ENCODE results near the gene MRPS25.

GRCh38 chr3:15094187-15094875, 29.2 kb upstream of the MRPS25 start:
- TF ChIP-seq CREB5 (CRISPR knock-in tag; IDR thresholded peaks at IDR 0.05; ENCODE audit: low read depth): no peak
- no peak for TF ChIP-seq RARB (CRISPR knock-in tag; IDR thresholded peaks at IDR 0.05)
- TF ChIP-seq POU6F1 (CRISPR knock-in tag; IDR thresholded peaks at IDR 0.05; ENCODE audit: borderline replicate concordance, low read depth): no peak
- TF ChIP-seq ZFP30 (CRISPR knock-in tag; IDR thresholded peaks at IDR 0.05): no peak
- TF ChIP-seq ESRRG (CRISPR knock-in tag; IDR thresholded peaks at IDR 0.05): no peak
- no peak for TF ChIP-seq CSDC2 (CRISPR knock-in tag; IDR thresholded peaks at IDR 0.05)
- no peak for TF ChIP-seq TCF4 (CRISPR knock-in tag; IDR thresholded peaks at IDR 0.05; ENCODE audit: borderline replicate concordance)
- no peak for TF ChIP-seq ARNTL (CRISPR knock-in tag; IDR thresholded peaks at IDR 0.05; ENCODE audit: borderline replicate concordance, low read depth)
- no peak for TF ChIP-seq ZNF8 (CRISPR knock-in tag; IDR thresholded peaks at IDR 0.05)
- TF ChIP-seq PATZ1 (CRISPR knock-in tag; IDR thresholded peaks at IDR 0.05; ENCODE audit: borderline replicate concordance): no peak
- TF ChIP-seq TSHZ2 (CRISPR knock-in tag; IDR thresholded peaks at IDR 0.05): no peak
- TF ChIP-seq ZFP3 (CRISPR knock-in tag; IDR thresholded peaks at IDR 0.05): no peak
- no peak for TF ChIP-seq ISL1 (CRISPR knock-in tag; IDR thresholded peaks at IDR 0.05)
- TF ChIP-seq TOX (CRISPR knock-in tag; IDR thresholded peaks at IDR 0.05; ENCODE audit: borderline replicate concordance): no peak

All from SK-N-SH treated with all-trans-retinoic acid at 6 μM for 48 hours (cell line).